HG02870 (cell line): Measurements from ENCODE around the gene CYP27C1.

ENCODE experiments used
- ATAC-seq: cut with Tn5 transposase; IDR thresholded peaks from one replicate; pipeline ENCODE4 v1.9.1; 2021; ENCODE audit warnings: mild to moderate bottlenecking, moderate library complexity; ENCODE audit not compliant: unreplicated experiment

The CYP27C1 gene

DNA sequence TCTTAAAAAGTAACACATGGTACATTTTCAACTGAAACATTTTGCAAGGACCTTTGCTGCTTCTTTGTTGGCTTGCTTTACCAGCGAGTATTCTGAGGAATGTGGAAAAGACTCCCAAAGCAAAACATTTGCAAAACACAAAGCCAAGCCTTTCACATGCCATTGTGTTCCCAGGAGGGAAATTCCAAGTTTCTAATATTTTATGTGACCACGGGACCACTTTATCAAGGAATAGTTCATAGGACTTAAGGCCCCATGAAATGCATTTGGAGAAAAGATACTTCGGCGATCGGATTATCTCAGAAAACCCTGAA is 26.2 kb downstream of the CYP27C1 start:
- no peak for ATAC-seq

DNA sequence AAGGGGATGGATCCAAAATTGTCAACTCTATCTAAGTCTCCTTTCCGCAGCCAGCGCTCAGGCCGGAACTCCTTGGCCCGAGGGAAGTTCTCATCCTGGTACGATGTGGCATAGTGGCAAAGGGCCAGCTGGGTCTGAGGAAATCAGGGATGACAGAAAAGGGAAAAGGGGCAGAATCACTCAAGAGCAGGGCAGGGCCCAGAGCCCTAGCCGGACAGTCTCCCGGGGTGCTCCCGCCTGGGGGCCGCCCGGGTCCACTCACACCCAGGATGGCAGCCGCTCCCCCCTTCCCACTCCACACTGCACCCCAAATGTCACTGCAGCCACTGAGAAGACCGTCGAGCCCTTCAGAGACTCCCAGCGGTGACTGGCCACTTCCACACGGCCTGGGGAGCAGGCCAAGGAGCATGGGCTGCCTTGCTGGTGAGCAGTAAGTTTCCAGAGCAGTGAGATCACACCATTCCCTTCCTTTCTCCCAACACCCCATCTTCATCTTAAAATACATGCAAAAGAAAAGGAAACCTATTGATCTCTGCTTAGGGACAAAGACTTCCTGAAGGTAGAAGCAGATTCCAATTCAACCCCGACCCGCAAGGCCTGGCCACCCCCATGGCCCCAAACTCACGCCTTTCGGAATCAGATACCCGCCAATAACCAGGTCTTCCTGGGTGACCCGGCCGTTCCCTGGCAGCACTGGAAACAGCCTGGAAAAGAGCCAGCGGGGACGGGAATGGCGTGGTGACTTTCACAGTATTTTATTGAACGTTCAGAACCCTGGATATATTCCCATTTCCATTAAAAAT is 26.7 kb downstream of the CYP27C1 start:
- ATAC-seq = no peak

DNA sequence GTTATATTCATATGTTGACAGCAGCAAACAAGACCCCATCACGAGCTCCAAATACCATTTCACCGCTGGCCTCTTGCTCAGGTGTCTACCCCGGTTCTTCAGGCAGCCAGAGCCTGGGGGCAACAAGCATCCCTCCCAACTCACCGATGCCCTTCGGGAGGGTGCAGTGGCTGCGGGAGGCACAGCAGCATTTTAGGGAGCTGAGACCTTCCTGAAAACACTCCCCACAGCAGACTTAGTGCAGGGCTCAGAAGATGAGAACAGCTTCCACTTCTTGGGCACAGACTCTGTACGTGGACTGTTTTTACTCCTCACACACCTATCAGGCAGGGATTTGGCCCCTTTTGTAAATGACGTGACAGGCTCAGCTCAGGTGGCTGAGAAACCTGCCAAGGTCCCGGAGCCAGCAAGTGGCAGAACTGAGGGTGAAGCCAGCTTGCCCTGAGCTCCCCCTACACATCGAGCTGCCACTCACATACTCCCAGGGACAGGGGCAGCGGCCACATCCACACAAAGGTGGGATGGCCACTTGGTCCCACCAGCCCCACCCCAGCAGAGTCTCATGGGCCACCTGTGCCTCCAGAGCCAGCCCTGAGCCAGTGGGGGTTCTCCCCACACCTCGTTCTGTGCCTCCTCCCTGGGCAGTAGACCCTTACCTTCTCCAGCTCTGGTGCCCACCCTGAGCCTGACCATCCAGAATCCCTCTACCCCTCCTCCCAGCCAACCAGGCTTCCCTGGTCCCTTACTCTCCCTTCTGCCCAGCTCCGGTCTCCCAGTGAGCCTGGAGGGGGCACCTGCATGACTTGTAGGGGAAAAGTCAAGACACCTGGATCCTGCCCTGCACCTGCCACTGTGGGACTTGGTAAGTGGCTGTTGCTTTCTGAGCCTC is 28.5 kb downstream of the CYP27C1 start:
- no peak for ATAC-seq

DNA sequence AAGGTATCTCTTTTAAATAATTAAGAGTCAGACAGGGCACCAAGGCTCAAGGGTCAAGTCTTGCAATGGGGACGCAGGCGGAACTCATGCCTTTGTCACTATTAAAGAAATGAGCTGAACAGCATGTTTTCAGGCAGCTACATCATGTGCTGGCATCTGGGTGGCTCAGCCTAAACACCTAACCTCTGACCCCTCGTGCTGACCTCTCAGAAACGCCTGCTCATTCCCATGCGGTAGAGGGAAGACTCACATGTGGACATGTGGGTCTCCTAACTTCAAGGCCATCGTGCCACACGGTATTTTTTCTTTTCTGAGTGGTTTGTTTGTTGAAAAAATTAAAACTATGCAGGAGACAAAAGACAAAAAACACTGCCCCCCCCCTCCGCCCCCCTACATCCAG is 31.3 kb downstream of the CYP27C1 start:
- ATAC-seq = no peak

DNA sequence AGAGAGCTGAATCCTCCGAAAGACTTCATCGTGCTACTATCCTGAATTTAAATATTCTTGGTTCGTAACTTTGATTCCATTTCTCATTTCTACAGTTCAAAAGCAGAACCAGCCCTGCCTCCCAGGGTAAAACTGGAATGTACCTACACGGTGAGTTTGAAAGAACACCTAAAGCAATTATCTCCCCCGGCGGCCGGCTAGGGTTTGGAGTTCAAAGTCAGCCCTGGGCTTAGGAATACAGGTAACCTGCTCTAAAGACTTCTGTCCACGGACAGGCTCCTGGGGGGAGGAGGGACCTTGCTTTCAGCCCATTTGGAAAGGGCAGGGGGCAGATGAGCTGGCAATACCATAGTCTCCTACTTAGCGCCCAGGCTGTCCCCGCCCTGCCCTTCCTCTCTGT is 32.3 kb downstream of the CYP27C1 start:
- ATAC-seq = no peak

DNA sequence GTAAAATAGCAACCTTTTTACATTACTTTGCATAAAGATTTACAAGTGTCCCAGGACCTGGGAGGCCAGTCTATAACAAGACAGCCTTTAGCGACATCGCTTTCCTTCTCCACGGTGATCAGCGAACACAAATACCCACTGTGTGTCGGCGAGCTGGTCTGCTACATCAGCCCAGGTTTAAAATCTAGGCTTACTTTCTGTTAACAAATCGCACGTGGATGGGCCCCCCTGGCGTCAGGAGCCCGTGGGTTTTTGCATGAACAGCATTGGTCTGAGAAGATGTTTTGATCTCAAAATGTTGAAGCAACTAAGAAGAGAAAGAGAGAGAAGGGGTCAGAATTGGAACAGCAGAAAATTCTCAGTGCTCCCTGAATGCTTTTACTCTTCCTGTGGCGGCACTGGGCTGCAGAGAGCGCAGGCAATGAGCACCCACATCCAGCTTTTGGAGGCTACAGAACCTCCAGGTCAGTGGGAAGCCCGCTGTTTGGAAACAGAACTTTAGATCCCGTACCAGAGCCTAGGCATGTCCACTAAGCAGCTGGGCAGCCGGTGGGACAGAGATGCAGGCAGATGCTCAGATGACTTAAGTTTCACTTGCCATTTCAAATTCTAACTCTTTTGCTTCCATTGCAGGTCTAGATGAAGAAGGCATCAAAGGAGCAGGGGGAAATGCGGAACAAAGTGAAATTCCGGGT is 32.9 kb downstream of the CYP27C1 start:
- ATAC-seq = no peak

DNA sequence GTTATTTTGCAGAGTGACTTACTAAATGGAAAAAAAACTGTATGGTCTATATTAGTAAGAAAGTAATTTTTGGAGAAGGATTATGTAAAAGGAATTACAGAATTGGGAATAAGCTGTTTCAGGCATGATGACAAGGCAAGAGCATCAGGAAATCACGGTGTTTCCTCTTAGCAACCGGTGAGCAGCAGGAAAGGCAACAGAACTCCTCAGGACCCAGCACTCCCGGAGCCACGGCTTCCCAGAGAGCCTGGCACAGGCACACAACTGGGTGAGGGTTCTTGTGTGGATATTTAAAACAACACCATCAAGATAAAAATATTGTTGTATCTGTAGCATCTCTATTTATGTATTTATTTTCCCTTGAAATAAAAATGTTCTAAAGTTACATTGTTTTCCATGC is 34.4 kb downstream of the CYP27C1 start:
- ATAC-seq = no peak

DNA sequence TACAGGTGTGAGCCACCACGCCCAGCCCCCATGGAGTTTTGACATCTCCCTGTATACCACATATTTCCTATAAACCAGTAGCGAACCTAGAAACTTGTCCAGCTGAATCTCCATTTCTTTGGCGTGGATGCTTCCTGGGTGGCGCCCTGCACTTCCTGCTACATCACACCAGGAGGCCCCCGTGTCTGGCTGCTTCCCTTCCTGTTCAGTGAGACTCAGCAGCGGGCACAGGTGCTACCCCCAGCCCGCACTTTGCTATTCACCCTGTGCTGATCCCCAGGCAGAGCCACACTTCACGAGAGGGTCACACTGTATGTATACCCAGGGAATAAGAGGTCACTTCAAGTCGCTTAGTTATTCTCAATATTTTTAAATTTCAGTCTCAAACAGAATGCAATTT is 35.0 kb downstream of the CYP27C1 start:
- ATAC-seq = no peak

DNA sequence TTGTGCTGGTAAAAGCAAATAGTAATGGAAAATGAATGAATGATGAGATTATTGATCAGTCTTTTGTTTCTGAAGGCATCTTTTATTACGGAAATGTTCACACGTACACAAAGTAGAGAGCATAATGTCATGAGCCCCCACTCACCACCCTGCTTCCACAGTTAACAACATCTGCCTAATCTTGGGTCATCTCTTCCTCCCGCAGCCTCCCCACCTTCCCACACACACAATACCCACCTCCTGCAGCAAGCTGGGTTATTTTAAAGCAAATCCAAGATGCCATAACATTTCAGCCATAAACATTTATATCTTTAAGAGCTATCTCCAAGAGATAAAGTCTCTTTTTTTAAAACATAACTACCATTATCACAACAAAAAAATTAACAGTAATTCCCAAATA is 36.3 kb downstream of the CYP27C1 start:
- ATAC-seq = no peak

DNA sequence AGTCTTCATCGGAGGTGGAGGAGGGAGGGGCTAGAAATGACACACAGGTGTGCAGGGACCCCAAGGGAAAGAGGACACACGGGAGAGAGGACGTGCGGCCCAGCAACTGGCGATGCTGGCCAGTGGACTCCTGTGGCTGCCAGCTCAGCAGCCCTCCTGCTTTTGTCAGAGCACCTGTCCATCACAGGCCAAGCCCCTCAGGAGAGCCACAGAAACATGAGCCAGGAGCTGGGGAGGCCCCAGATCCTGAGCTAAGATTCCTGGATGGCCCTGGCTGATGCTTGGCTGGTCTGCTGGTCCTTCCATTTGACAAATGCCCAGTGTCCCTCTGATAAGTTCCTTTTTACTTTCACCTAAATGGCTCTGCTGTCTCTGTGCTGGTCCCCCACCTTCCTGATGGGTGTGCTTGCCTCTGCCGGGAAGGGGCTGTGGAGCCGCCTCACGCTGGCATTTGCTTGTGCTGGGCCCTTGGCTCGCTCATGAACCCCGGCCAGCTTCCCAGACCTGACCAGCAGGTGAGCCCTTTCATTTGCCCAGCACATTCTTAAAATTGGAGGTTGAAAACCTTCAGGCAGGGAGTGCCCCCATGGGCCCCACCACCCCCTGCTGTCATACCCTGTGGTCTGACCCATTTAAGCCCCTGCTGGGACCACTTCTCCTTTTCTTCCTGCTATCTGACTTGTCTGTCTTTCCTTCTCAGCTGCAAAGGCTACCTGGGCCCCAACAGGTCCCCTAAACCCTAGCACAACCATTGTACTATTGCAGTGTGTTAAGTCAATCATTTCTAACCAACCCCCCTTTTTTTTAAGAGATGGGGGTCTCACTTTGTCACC is 37.3 kb downstream of the CYP27C1 start:
- no peak for ATAC-seq

DNA sequence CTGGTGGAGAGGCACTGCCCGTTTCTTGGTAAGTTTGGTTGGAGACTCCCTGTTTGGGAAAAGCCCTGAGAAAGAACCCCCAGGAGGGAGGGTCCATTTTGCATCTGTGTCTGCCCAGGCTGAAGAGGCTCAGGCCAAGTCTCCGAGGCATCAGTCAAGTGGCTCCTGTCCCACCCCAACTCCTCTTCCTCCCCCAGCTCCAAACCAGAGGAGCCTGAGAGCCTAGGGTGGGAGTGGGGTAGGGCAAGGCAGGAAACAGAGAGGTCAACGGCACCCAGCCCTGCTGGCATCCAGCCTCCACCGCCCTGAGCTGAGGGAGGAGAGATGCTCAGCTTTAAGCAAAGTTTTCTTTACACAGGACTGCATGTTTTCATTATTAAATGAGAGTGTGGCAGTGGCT is 38.2 kb downstream of the CYP27C1 start:
- ATAC-seq = no peak

DNA sequence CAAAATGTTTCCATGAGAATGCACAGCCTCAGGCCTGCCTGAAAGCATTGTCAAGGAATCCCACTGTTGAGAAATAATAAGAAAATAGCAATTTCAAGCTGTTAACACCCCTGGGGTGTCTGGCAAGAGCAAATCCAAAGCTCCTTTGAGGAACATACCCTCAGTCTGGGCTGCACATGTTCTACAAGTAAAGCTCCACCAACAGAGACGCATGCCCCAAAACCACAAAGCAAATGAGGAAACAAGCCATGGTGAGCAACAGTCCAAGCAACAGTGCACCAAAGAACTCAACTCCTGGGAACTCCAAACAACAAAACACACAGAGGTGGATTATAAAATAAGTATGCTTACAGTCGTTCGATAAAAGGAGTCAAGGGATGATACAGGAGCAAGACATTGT is 40.3 kb downstream of the CYP27C1 start:
- no peak for ATAC-seq

DNA sequence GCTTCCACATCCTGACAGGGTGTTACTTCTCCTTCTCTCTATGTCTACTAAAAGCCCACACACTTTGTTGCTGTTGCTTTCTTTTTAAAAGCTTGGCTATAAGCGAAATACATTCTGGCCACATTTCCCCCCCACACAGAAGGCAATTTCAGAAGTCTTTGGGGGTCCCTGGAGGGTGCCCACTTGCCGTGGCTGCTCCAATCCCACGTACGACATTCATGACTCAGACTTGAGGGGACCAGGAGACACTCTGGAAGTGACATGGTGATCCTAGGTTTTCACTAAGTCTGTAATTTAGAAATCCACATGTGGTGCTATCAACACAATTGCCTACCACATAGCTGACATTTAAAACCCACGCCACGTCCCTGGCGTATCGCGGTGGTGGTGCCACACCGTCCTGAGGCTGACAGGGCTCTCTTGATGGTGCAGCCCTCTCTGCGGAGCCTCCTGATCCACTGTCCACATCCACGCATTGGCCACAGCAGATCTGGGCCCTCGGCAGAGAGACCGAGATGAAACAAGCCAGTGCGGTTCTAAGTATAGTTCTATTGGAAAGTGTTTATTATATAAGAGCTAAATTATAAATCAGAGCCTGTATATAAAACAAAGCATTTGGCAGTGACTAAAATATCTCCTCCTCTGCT is 42.4 kb downstream of the CYP27C1 start:
- ATAC-seq = no peak

DNA sequence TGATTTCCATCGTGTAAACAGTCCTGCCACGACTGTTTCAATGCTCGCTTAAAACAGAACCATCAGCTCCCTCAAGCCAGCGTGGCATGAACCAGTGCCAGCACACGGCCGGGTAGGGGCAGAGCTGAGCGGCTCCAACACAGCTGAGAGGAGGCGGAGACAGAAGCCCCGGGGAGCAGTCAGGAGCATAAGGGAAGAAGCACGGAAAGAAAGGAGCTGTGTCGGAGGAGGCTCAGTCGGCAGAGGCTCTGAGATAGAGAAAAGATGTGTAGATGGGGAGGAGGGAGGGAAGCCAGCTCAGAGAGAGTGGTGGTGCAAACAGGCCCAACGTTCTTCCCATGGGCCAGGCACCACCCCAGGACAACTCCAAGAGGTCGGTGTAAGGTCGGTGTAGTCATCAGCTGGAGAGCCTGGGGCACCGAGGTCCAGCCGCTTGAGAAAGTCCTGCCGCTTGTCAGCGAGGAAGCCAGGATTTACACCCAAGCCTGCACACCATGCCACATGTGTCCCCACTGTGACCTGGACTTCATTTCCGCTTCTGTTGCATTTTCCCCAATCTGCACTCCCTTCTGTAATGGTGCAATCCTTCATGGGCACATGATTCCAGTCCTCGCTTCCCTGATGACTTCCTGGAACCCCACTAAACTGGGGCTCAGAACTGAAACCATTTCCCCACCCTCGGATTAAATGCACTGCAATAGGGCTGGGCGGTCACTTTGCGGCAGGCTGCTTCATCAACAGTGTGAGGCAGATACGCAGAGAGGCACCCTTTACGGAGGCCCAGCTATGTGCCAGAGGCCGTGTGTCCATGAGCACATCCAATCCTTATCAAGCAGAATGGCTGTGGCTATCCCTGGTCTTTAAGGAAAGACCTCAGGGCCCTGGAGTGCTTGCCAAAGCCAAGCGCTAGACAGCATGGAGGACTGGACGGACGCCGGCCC is 43.5 kb downstream of the CYP27C1 start:
- ATAC-seq = no peak

DNA sequence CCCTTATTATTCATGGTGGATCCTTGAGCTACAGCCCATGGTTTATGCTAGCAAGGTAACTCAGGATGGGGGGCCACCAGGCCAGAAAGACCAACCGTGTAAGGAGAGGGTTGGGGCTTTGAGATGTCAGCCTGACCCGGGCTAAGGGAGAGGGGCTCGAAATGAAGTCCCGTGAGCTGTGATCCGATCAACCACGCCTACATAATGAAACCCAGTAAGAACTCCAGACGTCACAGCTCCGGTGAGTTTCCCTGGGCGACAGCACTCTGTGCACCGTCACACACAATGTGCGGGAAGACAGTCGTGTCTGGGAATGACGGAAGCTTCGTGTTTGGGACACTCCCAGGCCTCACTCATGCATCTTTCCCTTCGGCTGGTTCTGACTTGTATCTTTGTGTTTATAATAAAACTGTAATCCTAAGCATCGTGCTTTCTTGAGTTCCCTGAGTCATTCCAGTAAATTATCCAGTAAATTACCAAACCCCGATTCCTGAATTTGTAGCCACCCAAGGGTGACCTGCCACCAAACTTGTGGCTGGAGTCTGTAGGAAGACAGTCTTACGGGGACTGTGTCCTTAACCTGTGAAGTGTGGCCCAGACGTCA is 44.2 kb downstream of the CYP27C1 start:
- no peak for ATAC-seq

DNA sequence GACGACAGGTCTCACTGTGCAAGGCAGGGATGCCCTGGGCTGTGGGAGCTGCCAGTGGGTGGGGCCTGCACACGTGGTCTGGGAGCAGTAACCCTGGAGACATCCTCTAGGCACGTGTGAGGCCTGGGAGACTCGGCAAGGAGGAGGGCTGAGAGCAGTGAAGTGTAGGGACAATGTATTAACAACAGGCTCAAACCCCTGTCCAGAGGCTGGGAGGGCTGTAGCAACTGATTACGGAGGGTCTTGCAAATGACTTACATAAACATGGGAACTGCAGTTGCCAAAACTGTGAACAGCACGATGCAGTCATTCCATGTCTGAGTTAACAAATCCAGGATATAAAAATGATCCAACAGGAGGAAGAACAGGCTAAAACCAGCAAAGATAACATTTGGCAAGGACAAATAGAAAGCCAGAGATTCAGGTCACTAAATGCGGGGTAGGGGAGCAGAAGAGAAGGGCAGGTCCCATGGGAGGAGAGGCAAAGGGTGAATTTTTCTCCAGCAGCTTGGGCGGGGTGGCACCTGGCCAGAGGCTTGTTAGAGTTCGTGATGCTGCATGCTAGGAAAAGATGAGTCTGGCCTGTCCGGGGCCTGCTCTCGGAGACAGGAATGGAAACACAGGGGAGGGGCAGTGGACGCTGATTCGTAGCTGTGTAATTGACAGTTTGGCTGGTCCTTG is 44.9 kb downstream of the CYP27C1 start:
- ATAC-seq = no peak

DNA sequence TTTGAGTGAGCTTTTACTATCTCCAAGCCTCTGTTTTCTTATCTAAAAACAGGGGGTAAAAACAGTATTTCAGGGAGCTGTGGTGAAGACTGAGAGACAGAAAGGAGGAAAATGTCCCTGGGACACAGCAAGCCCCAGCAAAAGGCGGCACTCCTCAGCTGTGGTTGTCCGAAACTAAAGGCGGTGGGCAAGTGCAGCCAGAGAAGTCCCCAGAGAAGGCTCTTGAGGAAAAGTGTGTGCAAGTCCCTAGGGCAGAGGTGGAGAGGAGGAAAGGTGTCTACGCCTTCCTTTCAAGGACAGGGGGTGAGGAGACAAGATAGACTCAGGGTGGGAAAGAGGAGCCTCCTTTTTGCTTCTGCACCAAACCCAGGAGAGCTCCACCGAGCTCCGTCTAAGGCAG is 45.5 kb downstream of the CYP27C1 start:
- ATAC-seq = no peak

DNA sequence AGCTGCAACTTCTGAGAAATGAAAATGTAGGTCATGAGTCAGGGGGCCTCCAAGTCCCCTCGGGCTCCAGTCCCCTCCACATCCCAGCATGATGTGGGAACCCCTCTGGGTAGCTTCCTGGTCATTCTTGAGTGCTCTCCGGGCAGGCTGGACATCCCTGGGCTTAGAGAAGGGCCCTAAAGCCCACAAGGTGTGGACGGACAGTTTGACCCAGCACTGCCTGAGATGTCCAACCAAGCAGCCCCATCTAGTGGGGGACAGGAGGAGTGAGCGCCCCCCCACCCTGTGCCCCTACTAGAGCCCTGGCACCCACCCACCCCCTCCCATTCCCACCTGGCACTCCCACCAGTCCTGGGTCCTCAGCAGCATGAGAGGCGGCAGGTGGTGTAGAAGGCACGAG is 46.0 kb downstream of the CYP27C1 start:
- ATAC-seq = no peak
